AML-193 (cell line): ENCODE measurements around the gene KTI12.
"Not testable (repeated sequence)": the region's sequence is repeated elsewhere in the genome, so short reads cannot be mapped to it uniquely, and the experiment has no call there.

Experiments
- DNase-seq, 2 experiments: peaks; one replicate each; lab custom pipeline; 2025; lab: John Stamatoyannopoulos, UW

KTI12 gene

GRCh38 chr1:52033190-52034049 is at the start of gene KTI12:
Gene KTI12, minus strand, starts transcription at chr1:52033810. Its CDS starts 49 bp downstream, at chr1:52033761.
- peak; percentile 69 to 74 for DNase-seq

- DNase-seq = no peak
Observed at GRCh38 chr1:52080014-52080415, 46.4 kb upstream of the KTI12 start.

GRCh38 chr1:52077277-52077676 is 43.7 kb upstream of the KTI12 start:
- not testable (repeated sequence) for DNase-seq

- no peak for DNase-seq
Observed at GRCh38 chr1:52072291-52072690, 38.7 kb upstream of the KTI12 start.

- DNase-seq = no peak
Observed at GRCh38 chr1:52070704-52071103, 37.1 kb upstream of the KTI12 start.

- DNase-seq = no peak
Observed at GRCh38 chr1:52063192-52063591, 29.6 kb upstream of the KTI12 start.

GRCh38 chr1:52060822-52061221 is 27.2 kb upstream of the KTI12 start:
- no peak for DNase-seq

- no peak for DNase-seq
Observed at GRCh38 chr1:52059888-52060287, 26.3 kb upstream of the KTI12 start.

GRCh38 chr1:52059321-52059720 is 25.7 kb upstream of the KTI12 start:
- DNase-seq = no peak

GRCh38 chr1:52057876-52058415 is 24.3 kb upstream of the KTI12 start:
- peak; percentile 13 to 16 for DNase-seq

- peak; percentile 30 to 32 for DNase-seq
Observed at GRCh38 chr1:52057255-52057654, 23.6 kb upstream of the KTI12 start.

- no peak for DNase-seq
Observed at GRCh38 chr1:52056937-52057231, 23.3 kb upstream of the KTI12 start.

- peak; percentile 87 to 89 for DNase-seq
Observed at GRCh38 chr1:52056163-52056936, 22.7 kb upstream of the KTI12 start, which contains the start of gene BTF3L4. Gene BTF3L4, plus strand, starts transcription at chr1:52056295. Its CDS starts 3,553 bp downstream, at chr1:52059848.

GRCh38 chr1:52055866-52056162 is 22.2 kb upstream of the KTI12 start:
- no peak for DNase-seq

- peak; percentile 80 to 81 for DNase-seq
Observed at GRCh38 chr1:52055066-52055865, 21.7 kb upstream of the KTI12 start, which contains the start of gene TXNDC12. Gene TXNDC12, minus strand, starts transcription at chr1:52055191. Its CDS starts 95 bp downstream, at chr1:52055096.

- DNase-seq = peak in 1 of 2 experiments; percentile 28
Observed at GRCh38 chr1:52054496-52055065, 21.0 kb upstream of the KTI12 start.

GRCh38 chr1:52053862-52054261 is 20.3 kb upstream of the KTI12 start:
- DNase-seq = no peak

GRCh38 chr1:52049337-52049736 is 15.7 kb upstream of the KTI12 start:
- DNase-seq = not testable (repeated sequence)

GRCh38 chr1:52045666-52046195 is 12.1 kb upstream of the KTI12 start:
- DNase-seq = not testable (repeated sequence)

GRCh38 chr1:52045236-52045635 is 11.6 kb upstream of the KTI12 start:
- DNase-seq = no peak

GRCh38 chr1:52041551-52042185 is 8.1 kb upstream of the KTI12 start:
- no peak for DNase-seq
